Measurements from ENCODE around the gene PARVA.

PARVA gene

GRCh38 chr11:12560362-12560761 is 183.0 kb downstream of the PARVA start:
- no peak for DNase-seq

- DNase-seq, result no peak
These were observed 183.5 kb downstream of the PARVA start for GRCh38 chr11:12560861-12561260.

GRCh38 chr11:12564012-12564411 is 186.6 kb downstream of the PARVA start:
- DNase-seq, result no peak

- no peak for DNase-seq
These were observed 188.0 kb downstream of the PARVA start for GRCh38 chr11:12565406-12565805.

GRCh38 chr11:12567746-12568460 is 190.5 kb downstream of the PARVA start:
- no peak for DNase-seq

GRCh38 chr11:12569499-12570425 is 192.4 kb downstream of the PARVA start:
- no peak for DNase-seq

GRCh38 chr11:12573707-12574485 is 196.5 kb downstream of the PARVA start:
- no peak for DNase-seq

- DNase-seq, result no peak
These were observed 200.6 kb downstream of the PARVA start for GRCh38 chr11:12577725-12578644.

- no peak for DNase-seq
These were observed 204.0 kb downstream of the PARVA start for GRCh38 chr11:12581416-12581815.

- no peak for DNase-seq
These were observed 204.6 kb downstream of the PARVA start for GRCh38 chr11:12581923-12582322.

All from suppressor macrophage treated with lipopolysaccharide for 1 hour (primary cell).